HepG2 (cell line): Measurements from ENCODE around the gene UBAP2. TPM values are rescaled to one million over a fixed set of nuclear protein-coding genes. Genes with fewer than 3 reads are reported as not detected.

Experiments
- ATAC-seq: fragments of 200-7000 bp; cut with Tn5 transposase; 3 replicates; pipeline ENCODE4 v1.9.1; 2020; ENCODE audit warnings: mild to moderate bottlenecking, moderate library complexity
- BruUV-seq: library from RNA; stranded (reverse); fragments of 400-500 nt; replicated peaks from 2 replicates; lab custom pipeline; 2021; lab: Mats Ljungman, UMichigan
- CTCF ChIA-PET: fragments of 300-600 bp; formaldehyde crosslinking; extraction: SDS; loops from one replicate; lab custom pipeline; 2021; ENCODE audit warnings: low total read pairs, inconsistent platforms, low intra/inter-chr PET ratio; lab: Yijun Ruan, JAX
- POLR2A ChIA-PET: fragments of 350-600 bp; sonication (Branson Sonifier 250); formaldehyde crosslinking; loops from one replicate; lab custom pipeline; 2020; ENCODE audit warnings: antibody characterized with exemption, inconsistent platforms; lab: Yijun Ruan, JAX
- DNase-seq: peaks from one replicate; pipeline ENCODE4 v3.0.0-alpha.2; 2015; ENCODE audit warnings: low spot score
- FAIRE-seq: peaks from 3 replicates; lab custom pipeline; 2011; peaks lifted over from hg19 to GRCh38; lab: Jason Lieb, UNC
- H2AFZ ChIP-seq: one replicate; pipeline ENCODE4 v1.6.1; 2011; ENCODE audit warnings: low read length, inconsistent platforms
- H3K27ac ChIP-seq: fragments of 300-600 bp; 3 replicates; pipeline ENCODE4 v1.8.0; 2011; ENCODE audit warnings: mixed run types, mild to moderate bottlenecking, mixed read lengths, low read length, inconsistent platforms; ENCODE audit not compliant: insufficient read depth; ENCODE audit errors: extremely low read length
- H3K27me3 ChIP-seq, 2 experiments: fragments of 200-600 bp in 1 of 2; 2 replicates in 1 of 2; 3 replicates in 1 of 2; pipeline versions ENCODE4 v1.6.0 to v1.8.0; 2011; ENCODE audit warnings: low read length in 2 of 2, mild to moderate bottlenecking in 2 of 2, moderate library complexity in 2 of 2, inconsistent platforms in 1 of 2; ENCODE audit not compliant: insufficient read depth in 2 of 2, control insufficient read depth in 1 of 2
- H3K36me3 ChIP-seq, 2 experiments: fragments of 200-600 bp in 1 of 2; replicated peaks in 1 of 2; 2 replicates in 1 of 2; 3 replicates in 1 of 2; pipeline versions ENCODE4 v1.5.1 to v1.8.0; 2011; ENCODE audit warnings: low read length in 2 of 2, inconsistent platforms in 1 of 2; ENCODE audit not compliant: insufficient read depth in 2 of 2, control insufficient read depth in 1 of 2
- H3K4me1 ChIP-seq: 2 replicates; pipeline ENCODE4 v1.5.1; 2012; ENCODE audit warnings: low read length, inconsistent platforms; ENCODE audit not compliant: insufficient read depth
- H3K4me2 ChIP-seq: 2 replicates; pipeline ENCODE4 v1.6.0; 2011; ENCODE audit warnings: low read depth, low read length, inconsistent platforms
- H3K4me3 ChIP-seq, 3 experiments: fragments of 200-600 bp in 1 of 3; sonication (generic), shearing (Covaris generic) in 1 of 3; replicated peaks in 1 of 3; 2 replicates each; pipeline ENCODE4 v1.5.1; 2011 to 2016; ENCODE audit warnings: low read length in 3 of 3, inconsistent platforms in 2 of 3, low read depth in 2 of 3, mild to moderate bottlenecking in 2 of 3, control low read depth in 1 of 3, mixed read lengths in 1 of 3; ENCODE audit not compliant: insufficient read depth in 1 of 3
- H3K79me2 ChIP-seq: one replicate; pipeline ENCODE4 v1.6.1; 2011; ENCODE audit warnings: low read length, inconsistent platforms; ENCODE audit not compliant: insufficient read depth
- H3K9ac ChIP-seq: 2 replicates; pipeline ENCODE4 v1.6.0; 2011; ENCODE audit warnings: mild to moderate bottlenecking, low read depth, low read length, inconsistent platforms; ENCODE audit not compliant: insufficient read depth
- H3K9me3 ChIP-seq: 2 replicates; pipeline ENCODE4 v1.5.1; 2012; ENCODE audit warnings: mild to moderate bottlenecking, low read length
- H4K20me1 ChIP-seq: 2 replicates; pipeline ENCODE4 v1.6.0; 2011; ENCODE audit warnings: inconsistent platforms, mild to moderate bottlenecking, low read length, moderate library complexity; ENCODE audit not compliant: insufficient read depth
- FOXP4 ChIP-seq: sonication (generic); formaldehyde crosslinking; IDR thresholded peaks from 2 replicates; pipeline ENCODE4 v1.4.0; 2020; ENCODE audit warnings: missing genetic modification reagents
- HOXA3 ChIP-seq: sonication (generic); formaldehyde crosslinking; IDR thresholded peaks from 2 replicates; pipeline ENCODE4 v1.5.0; 2020; ENCODE audit warnings: missing genetic modification reagents
- RBM22 ChIP-seq: fragments of 200-400 bp; formaldehyde crosslinking; optimal IDR thresholded peaks from 2 replicates; pipeline ENCODE3; 2017; ENCODE audit warnings: mild to moderate bottlenecking, low read length, moderate library complexity
- STAG1 ChIP-seq: sonication (generic); formaldehyde crosslinking; IDR thresholded peaks from 2 replicates; pipeline ENCODE4 v1.4.0; 2020; ENCODE audit warnings: missing genetic modification reagents
- ZNF879 ChIP-seq: sonication (generic); formaldehyde crosslinking; IDR thresholded peaks from 2 replicates; pipeline ENCODE4 v1.8.1; 2023; ENCODE audit warnings: missing genetic modification reagents
- WGBS: methylation state at CpG from one replicate; pipeline ENCODE4 v1.1.6; 2017; ENCODE audit warnings: low lambda C conversion rate; 5-methylcytosine and 5-hydroxymethylcytosine counted together
- in situ Hi-C: cut with HindIII; loops from 2 replicates; pipeline ENCODE4 v1.10.0; 2017; ENCODE audit warnings: low pct_unique_long_range_greater_than_20kb; ENCODE audit not compliant: extremely low pct_ligation_motif_present
- intact Hi-C: fragments of 100-400 bp; cut with micrococcal nuclease; formaldehyde crosslinking; loops from one replicate; pipeline ENCODE4 v1.10.0; 2022; ENCODE audit not compliant: unreplicated experiment
- polyA plus RNA-seq, 8 experiments: library from polyadenylated mRNA; depleted of rRNA in 3 of 8; stranded (reverse) in 7 of 8; unstranded in 1 of 8; fragments of >200 nt; fragmentation: Illumina TruSeq in 4 of 8; extraction: Trizol in 4 of 8; gene quantifications; 2 replicates each; pipeline versions ENCODE4 v1.2.1 to v1.2.3, GENCODE V29; 2011 to 2016; ENCODE audit warnings: low read depth in 4 of 8, missing spikeins in 1 of 8, mixed read lengths in 1 of 8; ENCODE audit not compliant: insufficient read depth in 1 of 8
- total RNA-seq, 5 experiments: library from RNA; depleted of rRNA; stranded (reverse); fragments of >200 nt; fragmentation: Illumina TruSeq; extraction: Trizol; gene quantifications; 2 replicates each; pipeline ENCODE4 v1.2.3, GENCODE V29; 2016; ENCODE audit warnings: low read depth in 1 of 5

The UBAP2 gene
- total and polyA plus RNA-seq, 2 of the 13 experiments (the other 11 are each of a cell fraction or from before 2014, with no cell fraction given), result 19.0 to 22.0 TPM

GRCh38 chr9:34010979-34011378 is 37.7 kb downstream of the UBAP2 start:
- Histone ChIP-seq H3K4me3 (no peak overlapping the region), H4K20me1 (no peaks in the 10 kb centered on the region), H3K9me3 (no peaks in the 10 kb centered on the region), H3K4me1 (no peaks in the 10 kb centered on the region), H2AFZ (no peak overlapping the region), H3K79me2 (peaks cover 10% of the 10 kb centered on the region), H3K27me3 (no peaks in the 10 kb centered on the region), H3K36me3 (peaks cover 5 to 46% of the 10 kb centered on the region in 2 experiments; a peak in 4 of 5 replicates), H3K9ac (no peak overlapping the region), H3K27ac (no peak overlapping the region), H3K4me2 (no peak overlapping the region)
- intact Hi-C loops (loop anchor here (1.0 to 10.0 kb wide), 2 partner anchors 63 to 66 kb away; no protein-coding TSS in a partner anchor), in situ Hi-C loops (no loop called here)
- ChIA-PET CTCF (interaction anchor here (1.5 kb wide), 1 partner anchor 63 kb away, joined by 11 read pairs; no protein-coding TSS in a partner anchor), POLR2A (interaction anchor here (0.7 kb wide), 1 partner anchor 1524 kb away, joined by 4 read pairs; no protein-coding TSS in a partner anchor)
- no peak for FAIRE-seq
- TF ChIP-seq FOXP4 (CRISPR knock-in tag) (no peak), STAG1 (CRISPR knock-in tag) (peak; percentile 33)
- peak; percentile 3 for DNase-seq
- ATAC-seq, result no peak
- WGBS, result 90% methylated on average over 4 of the region's 4 CpGs
- BruUV-seq, result no TSS peak

- TF ChIP-seq HOXA3 (CRISPR knock-in tag), result no peak
- peak; percentile 16 for TF ChIP-seq RBM22
- TF ChIP-seq ZNF879 (CRISPR knock-in tag), result no peak
- DNase-seq (no peak), FAIRE-seq (no peak), ATAC-seq (no peak)
- H3K36me3 ChIP-seq, result peaks cover 3 to 43% of the 10 kb centered on the region in 2 experiments; a peak in 4 of 5 replicates
- no peak overlapping the region for H3K9ac ChIP-seq
- H4K20me1 ChIP-seq, result no peaks in the 10 kb centered on the region
- no peak overlapping the region for H2AFZ ChIP-seq
- H3K79me2 ChIP-seq, result peaks cover 3% of the 10 kb centered on the region
- CTCF ChIA-PET, result no interaction called here
- H3K27me3 ChIP-seq, result no peaks in the 10 kb centered on the region
- H3K27ac ChIP-seq, result no peak overlapping the region
- no peaks in the 10 kb centered on the region for H3K4me1 ChIP-seq
- WGBS, result 97% methylated on average over 2 of the region's 2 CpGs
- no TSS peak for BruUV-seq
- in situ Hi-C loops, result no loop called here
- no peak overlapping the region for H3K4me3 ChIP-seq
- POLR2A ChIA-PET, result no interaction called here
- intact Hi-C loops, result no loop called here
- H3K9me3 ChIP-seq, result no peaks in the 10 kb centered on the region
- H3K4me2 ChIP-seq, result no peak overlapping the region
These were observed 46.7 kb downstream of the UBAP2 start for GRCh38 chr9:34001951-34002350.
